PC-9 (cell line): ENCODE data around the gene MYO10.

Experiments
- EZH2 ChIP-seq: fragments of 200-600 bp; sonication (generic); IDR thresholded peaks from 2 replicates; pipeline ENCODE4 v1.8.0; 2017; ENCODE audit warnings: antibody characterized with exemption, low read depth
- TF ChIP-seq, protein P1 (sequence below): fragments of 200-600 bp; sonication (generic); conservative IDR thresholded peaks from 2 replicates; pipeline ENCODE4 v1.6.1; 2017; ENCODE audit warnings: mixed run types, antibody characterized with exemption, mild to moderate bottlenecking, moderate library complexity

DNA sequence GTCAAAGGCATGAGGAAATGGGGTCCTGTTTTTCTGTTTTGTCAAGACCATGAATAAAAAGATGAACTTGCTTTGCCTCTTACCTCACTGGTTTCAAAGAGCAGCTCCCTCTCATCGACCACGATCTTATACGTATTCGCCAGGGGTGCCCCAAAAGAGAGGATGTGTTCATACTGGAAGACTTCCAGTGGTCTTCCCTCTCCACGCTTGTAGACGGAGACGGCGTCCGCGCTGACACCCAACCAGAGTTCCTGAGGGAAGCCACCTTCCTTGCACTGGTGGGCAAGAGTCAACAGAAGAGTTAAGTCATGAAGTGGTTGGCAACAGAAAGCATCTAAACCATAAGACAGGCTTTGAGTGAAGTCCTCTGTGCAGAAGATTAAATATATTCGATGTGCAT, 267.9 kb downstream of the MYO10 start:
- no peak for TF ChIP-seq EZH2
- TF ChIP-seq, protein P1, sequence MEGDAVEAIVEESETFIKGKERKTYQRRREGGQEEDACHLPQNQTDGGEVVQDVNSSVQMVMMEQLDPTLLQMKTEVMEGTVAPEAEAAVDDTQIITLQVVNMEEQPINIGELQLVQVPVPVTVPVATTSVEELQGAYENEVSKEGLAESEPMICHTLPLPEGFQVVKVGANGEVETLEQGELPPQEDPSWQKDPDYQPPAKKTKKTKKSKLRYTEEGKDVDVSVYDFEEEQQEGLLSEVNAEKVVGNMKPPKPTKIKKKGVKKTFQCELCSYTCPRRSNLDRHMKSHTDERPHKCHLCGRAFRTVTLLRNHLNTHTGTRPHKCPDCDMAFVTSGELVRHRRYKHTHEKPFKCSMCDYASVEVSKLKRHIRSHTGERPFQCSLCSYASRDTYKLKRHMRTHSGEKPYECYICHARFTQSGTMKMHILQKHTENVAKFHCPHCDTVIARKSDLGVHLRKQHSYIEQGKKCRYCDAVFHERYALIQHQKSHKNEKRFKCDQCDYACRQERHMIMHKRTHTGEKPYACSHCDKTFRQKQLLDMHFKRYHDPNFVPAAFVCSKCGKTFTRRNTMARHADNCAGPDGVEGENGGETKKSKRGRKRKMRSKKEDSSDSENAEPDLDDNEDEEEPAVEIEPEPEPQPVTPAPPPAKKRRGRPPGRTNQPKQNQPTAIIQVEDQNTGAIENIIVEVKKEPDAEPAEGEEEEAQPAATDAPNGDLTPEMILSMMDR, result no peak
